Adrenal gland (tissue), 5 donors: ENCODE measurements around the gene APOBEC2.

Source experiments
- POLR2A ChIP-seq, 2 donors: fragments of 450-650 bp; IDR thresholded peaks; one replicate each; pipeline ENCODE4 v1.6.1; 2017; ENCODE audit warnings: antibody characterized with exemption in 2 of 2, mild to moderate bottlenecking in 2 of 2, moderate library complexity in 1 of 2
- TF ChIP-seq, protein P1 (sequence below), 6 experiments: fragments of 450-650 bp in 4 of 6; fragments of 200-600 bp in 2 of 6; sonication (generic) in 1 of 6; IDR thresholded peaks; 1 replicate in 5 of 6; 2 replicates in 1 of 6; pipeline versions ENCODE4 v1.5.1 to v1.8.0; 2016 to 2021; ENCODE audit warnings: antibody characterized with exemption in 6 of 6, mild to moderate bottlenecking in 2 of 6, moderate library complexity in 1 of 6
- donor health status: DM: no; HTN: no; CAD: no.

GRCh38 chr6:41053041-41053440 lies at the start of gene APOBEC2:
- no peak for TF ChIP-seq POLR2A (IDR thresholded peaks at IDR 0.05)
- TF ChIP-seq, protein P1, sequence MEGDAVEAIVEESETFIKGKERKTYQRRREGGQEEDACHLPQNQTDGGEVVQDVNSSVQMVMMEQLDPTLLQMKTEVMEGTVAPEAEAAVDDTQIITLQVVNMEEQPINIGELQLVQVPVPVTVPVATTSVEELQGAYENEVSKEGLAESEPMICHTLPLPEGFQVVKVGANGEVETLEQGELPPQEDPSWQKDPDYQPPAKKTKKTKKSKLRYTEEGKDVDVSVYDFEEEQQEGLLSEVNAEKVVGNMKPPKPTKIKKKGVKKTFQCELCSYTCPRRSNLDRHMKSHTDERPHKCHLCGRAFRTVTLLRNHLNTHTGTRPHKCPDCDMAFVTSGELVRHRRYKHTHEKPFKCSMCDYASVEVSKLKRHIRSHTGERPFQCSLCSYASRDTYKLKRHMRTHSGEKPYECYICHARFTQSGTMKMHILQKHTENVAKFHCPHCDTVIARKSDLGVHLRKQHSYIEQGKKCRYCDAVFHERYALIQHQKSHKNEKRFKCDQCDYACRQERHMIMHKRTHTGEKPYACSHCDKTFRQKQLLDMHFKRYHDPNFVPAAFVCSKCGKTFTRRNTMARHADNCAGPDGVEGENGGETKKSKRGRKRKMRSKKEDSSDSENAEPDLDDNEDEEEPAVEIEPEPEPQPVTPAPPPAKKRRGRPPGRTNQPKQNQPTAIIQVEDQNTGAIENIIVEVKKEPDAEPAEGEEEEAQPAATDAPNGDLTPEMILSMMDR (IDR thresholded peaks at IDR 0.05) = no peak
